Fibroblast of skin of scalp (primary cell): ENCODE data around the gene KCNJ1.
A peak's percentile ranks its signal among the peaks of the same experiment; 100 is the strongest.

Experiments used
- DNase-seq: peaks from one replicate; pipeline ENCODE4 v3.0.0-alpha.2; 2013

KCNJ1 gene

GRCh38 chr11:128901653-128902514 is 34.8 kb upstream of the KCNJ1 start:
- no peak for DNase-seq

GRCh38 chr11:128900468-128900867 is 33.4 kb upstream of the KCNJ1 start:
- DNase-seq, result no peak

- DNase-seq, result peak; percentile 38
Measured at GRCh38 chr11:128898580-128899344, 31.7 kb upstream of the KCNJ1 start.

- no peak for DNase-seq
Measured at GRCh38 chr11:128897826-128898225, 30.7 kb upstream of the KCNJ1 start.

GRCh38 chr11:128896356-128896755 is 29.3 kb upstream of the KCNJ1 start:
- DNase-seq, result peak; percentile 46

- no peak for DNase-seq
Measured at GRCh38 chr11:128895526-128895925, 28.4 kb upstream of the KCNJ1 start.

GRCh38 chr11:128894685-128895084 is 27.6 kb upstream of the KCNJ1 start:
- no peak for DNase-seq

- DNase-seq, result no peak
Measured at GRCh38 chr11:128894286-128894681, 27.2 kb upstream of the KCNJ1 start.

GRCh38 chr11:128893578-128894285 is 26.6 kb upstream of the KCNJ1 start:
- DNase-seq, result no peak

GRCh38 chr11:128892866-128893565 is 25.9 kb upstream of the KCNJ1 start:
- no peak for DNase-seq

- no peak for DNase-seq
Measured at GRCh38 chr11:128891913-128892398, 24.9 kb upstream of the KCNJ1 start.

GRCh38 chr11:128890543-128891368 is 23.7 kb upstream of the KCNJ1 start, which contains the start of gene KCNJ5:
Gene KCNJ5 (plus strand): TSS chr11:128891356. CDS start chr11:128911274, 19,918 bp downstream.
- DNase-seq, result peak; percentile 25

GRCh38 chr11:128890216-128890542 is 23.1 kb upstream of the KCNJ1 start:
- no peak for DNase-seq

- DNase-seq, result no peak
Measured at GRCh38 chr11:128889657-128890213, 22.6 kb upstream of the KCNJ1 start.

- DNase-seq, result no peak
Measured at GRCh38 chr11:128888034-128888985, 21.2 kb upstream of the KCNJ1 start.

GRCh38 chr11:128886406-128887124 is 19.5 kb upstream of the KCNJ1 start:
- DNase-seq, result no peak

GRCh38 chr11:128884703-128885338 is 17.7 kb upstream of the KCNJ1 start:
- DNase-seq, result peak; percentile 59

GRCh38 chr11:128884054-128884453 is 17.0 kb upstream of the KCNJ1 start:
- no peak for DNase-seq

GRCh38 chr11:128882451-128882850 is 15.4 kb upstream of the KCNJ1 start:
- no peak for DNase-seq
